DMS79 treated with DMSO at 0.1 percent for 48 hours (cell line): ENCODE results near the gene CHCHD3.
A peak's percentile ranks its signal among the peaks of the same experiment; 100 is the strongest.

Experiments used
- DNase-seq: peaks from one replicate; lab custom pipeline; 2025; lab: John Stamatoyannopoulos, UW

CHCHD3 gene

DNA sequence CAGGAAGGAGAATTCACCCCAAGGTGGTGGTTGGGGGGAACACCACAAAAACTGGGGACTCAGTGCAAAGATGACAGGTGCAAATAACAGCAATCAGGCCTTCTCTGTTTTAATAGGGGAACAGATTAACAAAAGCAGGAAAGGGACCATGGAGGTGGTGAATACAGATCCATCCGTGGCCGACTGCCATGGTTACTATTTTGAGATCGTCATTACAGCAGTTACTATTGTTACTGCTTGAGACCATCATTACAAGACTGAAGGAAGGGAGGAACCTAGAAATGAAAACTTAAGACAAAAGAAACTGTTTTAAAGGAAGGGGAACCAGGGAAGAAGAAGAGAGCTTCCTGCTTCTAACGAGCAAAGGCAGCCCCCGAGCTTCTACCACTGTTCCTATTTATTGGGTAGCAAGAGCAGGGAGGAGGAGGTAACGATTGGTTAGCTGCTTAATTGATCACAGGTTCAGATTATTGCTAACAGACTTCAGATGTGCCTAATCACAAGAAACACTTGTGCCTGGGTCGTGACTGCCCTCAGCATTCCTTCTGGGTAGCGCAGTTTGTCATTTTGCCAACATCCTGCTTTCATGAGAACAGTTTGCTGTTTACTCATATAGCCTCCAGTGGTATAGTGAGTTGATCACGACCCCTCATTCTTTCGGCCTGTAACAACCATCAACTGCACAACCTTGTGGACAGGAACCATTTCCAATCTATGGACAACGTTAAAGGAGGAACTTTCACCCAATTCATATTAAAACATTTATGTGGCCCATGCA, 216.3 kb downstream of the CHCHD3 start:
- DNase-seq = no peak

DNA sequence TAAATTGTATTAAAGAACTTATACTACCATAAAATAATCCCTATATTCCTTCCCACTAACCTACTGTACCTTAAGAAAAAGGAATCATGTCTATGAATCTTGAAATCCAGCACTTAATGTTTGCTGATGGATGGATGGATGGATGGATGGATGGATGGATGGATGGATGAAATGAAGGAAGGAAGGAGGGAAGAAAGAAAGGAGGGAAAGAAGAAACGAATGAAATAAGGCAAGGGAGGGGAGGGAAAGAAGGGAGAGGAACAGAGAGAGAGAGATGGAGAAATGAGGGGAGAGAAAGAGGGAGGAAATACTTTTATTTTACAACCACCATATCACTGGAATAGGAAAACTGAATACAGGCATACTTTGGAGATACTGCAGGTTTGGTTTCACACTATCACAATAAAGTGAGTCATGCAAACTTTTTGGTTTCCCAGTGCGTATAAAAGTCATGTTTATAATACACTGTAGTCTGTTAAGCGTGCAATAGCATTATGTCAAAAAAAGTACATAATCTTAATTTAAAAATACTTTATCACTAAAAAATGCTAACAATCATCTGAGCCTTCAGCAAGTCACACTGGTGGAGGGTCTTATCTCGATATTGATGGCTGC, 219.8 kb downstream of the CHCHD3 start:
- DNase-seq = no peak

DNA sequence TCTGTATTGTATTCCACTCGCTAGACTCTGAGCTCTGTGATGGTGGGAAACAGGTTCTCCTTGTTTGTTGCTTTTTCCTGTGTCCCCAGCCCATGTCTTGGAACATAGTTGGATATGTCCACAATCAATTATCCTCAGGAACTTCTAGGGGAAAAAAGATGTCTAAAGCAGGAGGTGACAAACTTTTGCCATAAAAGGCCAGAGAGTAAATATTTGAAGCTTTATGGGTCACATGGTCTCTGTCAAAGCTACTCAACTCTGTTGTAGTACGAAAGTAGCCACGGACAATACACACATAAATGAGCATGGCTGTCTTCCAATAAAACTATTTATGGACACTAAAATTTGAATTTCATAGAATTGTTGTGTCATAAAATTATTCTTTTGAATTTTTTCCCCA, 220.5 kb downstream of the CHCHD3 start:
- DNase-seq = no peak

DNA sequence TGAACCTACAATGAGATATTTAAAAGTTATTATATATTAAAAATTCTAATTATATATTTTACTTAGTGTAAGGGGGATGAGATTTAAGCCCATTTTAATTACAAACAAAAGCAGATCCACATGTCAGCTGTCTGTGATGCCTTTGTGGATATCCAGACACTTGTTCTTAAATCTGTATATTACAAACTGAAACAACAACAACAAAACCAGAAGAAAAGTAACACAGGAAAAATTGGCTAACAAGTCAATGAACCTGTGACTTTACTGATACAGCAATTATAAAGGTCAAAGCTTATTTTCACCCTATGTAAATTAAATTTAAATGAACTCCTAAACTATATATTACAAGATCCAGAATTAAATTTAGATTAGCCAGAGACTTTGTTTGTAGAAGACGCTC, 222.7 kb downstream of the CHCHD3 start:
- no peak for DNase-seq

DNA sequence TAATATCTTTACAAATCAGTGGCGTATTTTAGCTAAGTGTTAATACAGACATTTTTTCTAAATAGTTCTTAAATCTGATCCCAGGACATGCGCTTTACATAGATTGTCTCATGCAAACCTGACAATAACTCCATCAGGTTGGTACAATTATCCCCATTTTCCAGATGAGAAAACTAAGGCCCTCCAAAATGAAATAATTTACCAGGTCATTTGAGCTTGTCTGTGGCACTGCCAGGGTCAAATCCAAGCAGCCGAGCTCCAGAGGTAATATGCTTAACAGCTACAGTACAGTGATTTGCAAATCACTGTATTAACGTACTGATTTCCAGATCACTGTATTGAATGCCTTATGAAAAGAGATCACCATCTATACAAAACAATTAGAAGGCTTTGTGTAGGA, 223.1 kb downstream of the CHCHD3 start:
- no peak for DNase-seq

DNA sequence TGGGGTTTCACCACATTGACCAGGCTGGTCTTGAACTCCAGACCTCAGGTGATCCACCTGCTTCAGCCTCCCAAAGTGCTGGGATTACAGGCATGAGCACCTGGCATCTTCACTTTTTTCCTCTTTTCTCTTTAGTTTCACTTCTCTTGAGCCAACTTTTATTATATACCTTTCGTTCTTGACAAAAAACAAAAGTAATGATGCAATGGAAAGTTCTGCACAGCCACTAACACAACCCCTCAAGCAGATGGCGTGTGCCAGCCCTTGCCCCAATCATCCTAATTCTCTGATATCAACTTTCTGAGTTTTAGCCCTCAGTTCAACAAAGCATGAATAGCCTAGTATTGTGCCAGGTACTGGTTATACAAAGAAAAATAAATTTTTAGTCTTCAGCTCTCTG, 223.6 kb downstream of the CHCHD3 start:
- DNase-seq = no peak

DNA sequence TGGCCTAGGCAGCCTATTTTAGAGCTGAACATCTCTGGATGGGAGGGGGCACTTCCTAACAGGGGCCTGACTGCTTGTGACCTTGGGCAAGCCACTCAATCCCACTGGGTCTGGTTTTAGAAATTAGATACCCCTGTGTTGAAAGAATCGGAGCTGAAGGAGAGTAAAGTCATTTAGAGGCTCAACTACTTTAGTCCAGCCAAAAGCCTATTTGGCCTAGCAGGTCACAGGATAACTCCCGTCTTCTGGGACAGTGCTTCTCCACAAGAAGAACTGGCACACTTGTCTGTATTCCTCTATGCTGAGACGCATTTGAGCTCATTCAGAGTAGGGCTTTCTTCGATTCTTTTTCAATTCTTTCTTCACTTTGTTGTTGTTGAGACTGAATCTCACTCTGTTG, 224.2 kb downstream of the CHCHD3 start:
- DNase-seq = no peak

DNA sequence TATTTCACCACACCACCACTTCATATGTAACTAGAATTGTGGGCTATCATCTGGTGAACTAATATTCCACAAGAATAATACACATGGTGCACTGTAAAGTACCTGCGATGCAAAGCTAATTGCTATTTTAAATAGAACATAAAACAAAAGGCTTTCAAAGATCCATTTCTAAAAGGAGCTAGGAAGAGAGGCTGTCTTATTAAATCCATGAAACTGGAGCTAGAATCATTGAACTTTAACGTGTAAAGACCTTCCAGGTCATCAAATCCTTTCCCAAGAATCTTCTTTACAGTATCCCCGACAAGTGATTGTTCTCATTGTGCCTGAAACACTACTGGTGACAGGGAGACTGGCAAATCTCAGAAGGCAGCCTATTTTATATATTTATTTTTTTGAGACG, 224.9 kb downstream of the CHCHD3 start:
- DNase-seq = no peak

DNA sequence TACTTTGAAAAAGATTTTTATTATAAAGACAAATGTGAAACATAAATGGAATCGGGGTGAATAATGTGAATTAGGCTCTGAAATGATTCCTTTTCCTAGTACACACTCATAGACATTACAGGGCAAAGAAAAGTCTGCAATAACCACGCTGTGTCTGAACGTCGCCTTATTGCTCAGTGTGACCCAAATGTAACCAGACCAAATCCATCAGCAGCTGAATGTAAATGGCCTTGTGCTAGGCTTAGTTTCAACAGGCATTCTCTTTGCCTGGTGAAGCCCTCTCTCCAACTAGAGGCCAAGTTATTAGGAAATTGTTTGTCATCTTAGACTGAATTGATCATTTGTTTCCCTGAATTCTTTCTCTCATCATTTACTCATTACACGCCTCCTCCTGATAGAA, 225.5 kb downstream of the CHCHD3 start:
- no peak for DNase-seq

DNA sequence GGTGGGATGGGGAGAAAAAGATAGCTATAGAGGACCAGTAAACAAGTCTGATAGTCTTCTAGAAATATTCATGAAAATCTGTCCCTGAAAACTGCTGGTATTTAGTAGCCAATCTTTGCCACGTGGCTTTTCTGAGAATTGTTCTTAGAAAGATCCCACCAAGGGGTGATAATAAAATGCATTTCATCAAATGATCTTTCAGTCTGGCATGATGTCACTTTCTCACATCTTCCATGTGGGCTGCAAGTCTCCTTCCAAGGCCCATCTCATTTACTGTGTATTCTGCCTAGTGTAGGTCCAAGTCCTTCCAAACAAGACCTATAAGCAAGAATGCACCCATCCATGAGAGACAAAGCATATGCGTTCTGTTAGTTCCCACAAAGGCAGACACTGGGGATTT, 226.0 kb downstream of the CHCHD3 start:
- DNase-seq = no peak

DNA sequence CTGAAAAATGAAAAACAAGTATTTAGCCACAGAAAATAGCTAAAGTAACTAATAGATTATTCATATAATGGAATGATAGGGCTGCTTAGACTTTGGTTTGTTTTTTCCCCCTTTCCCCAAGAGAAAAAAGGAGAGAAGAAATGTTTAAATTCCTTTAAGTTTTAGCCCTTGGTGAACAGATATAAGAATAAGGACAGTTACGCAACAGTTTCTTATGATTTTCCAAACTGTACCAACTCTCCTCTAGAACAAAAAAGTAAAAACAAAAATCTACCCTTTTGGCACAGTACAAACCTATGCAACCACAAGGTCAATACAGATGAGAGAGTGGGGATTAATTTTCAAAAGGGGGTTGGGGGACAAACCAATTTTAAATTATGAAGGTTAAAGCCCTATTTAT, 227.7 kb downstream of the CHCHD3 start:
- no peak for DNase-seq

DNA sequence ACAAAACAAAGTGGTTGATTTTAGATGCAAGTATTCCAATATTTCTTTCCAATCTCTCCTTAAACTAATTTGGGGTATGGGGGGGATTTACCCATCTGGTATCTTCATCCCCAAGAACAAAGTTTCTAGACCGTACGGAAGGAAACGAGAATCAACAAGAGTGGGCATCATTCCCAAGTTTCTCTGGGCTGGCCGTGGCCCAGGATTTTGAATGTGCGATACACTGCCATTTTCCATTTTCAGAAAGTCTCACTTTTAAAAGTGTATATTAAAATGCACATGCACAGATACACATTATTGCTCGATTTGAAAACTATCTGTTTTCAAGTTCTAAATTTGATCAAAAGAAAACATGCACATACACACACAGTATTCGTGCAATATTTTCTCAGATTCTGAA, 234.5 kb downstream of the CHCHD3 start:
- DNase-seq = no peak

DNA sequence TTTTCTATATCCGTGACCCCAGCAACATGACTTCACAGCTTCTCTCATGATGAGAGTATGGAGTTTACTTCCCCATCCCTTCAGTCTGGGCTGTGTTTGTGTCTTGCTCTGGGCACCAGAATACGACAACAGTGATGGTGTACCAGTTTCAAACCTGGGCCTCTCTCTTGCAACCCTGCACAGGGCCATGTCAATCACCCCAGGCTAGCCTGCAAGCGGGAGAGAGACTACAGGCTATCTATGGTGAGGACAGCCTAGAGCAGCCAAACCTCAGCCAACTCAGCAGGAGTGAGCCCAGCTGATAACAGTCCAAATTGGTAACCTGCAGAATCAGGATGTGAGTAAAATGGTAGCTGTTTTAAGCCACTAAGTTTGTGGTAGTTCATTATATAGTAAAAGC, 235.8 kb downstream of the CHCHD3 start:
- no peak for DNase-seq

DNA sequence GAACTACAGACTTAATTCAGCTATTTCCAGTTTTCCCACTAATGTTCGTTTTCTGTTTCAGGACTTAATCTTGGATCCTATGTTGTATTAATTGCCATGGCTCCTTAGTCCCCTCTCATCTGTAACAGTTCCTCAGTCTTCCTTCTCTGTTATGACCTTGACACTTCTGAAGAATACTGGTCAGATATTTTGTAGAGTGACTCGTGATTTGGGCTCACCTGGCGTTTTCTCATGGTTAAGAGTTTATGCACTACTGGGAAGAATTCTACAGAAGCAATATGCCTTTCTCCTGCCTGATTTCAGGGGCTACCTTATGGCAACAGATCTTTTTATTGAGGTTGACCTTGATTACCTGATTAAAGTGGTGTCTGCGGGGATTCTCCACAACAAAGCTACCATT, 239.4 kb downstream of the CHCHD3 start:
- DNase-seq = no peak

DNA sequence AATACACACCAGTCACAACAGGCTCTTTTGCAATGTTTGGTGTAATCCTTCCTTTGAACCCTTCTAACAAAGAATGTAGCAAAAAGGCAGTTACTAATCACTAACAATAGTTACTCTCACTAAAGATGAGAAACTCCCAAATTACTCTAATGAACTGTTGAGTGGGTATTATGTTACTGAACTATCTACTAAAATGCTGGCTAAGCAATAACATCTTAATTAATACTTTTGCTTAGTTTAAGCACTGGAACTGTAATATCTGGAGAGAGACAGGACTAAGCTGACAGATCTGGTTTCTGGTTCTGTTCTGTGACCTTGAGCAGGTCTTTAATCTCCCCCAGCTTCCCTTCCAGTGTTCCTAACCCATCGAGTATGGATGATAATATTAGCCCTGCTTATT, 241.7 kb downstream of the CHCHD3 start:
- no peak for DNase-seq

DNA sequence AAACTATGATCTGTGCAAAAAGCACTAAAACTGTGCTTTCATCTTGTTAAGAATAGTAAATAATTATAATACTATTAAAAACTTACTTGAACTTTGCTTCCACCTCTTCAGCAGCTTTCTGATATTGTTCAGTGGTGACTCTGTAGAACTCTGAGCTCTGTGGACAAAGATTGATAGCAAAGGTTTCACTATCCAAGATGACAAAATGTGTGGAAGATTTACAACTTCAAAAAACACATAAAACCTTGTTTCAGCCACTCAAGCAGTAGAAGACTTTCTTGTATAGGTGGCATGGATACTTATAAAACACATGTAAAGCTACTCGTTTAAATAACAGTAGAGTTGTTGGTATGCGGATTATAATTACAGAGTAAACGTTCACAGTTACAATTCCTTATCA, 243.6 kb downstream of the CHCHD3 start:
- DNase-seq = no peak

DNA sequence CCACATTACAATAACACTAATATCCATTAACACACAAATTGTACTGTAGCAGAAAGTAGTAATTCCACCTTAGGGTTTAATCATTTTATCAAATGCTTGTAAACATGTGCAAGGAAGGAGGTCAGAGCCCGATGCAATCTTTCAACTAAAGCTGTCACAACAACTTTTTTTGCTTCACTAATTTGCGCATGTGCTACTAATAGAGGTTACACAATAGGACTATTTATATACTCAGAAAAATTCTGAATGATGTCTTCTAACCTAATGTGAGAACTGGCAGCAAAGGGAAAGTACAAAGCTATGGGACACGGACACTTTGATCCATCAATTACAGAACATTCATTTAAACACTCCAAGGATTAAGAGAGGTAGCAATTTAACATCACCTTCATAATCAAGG, 244.4 kb downstream of the CHCHD3 start:
- no peak for DNase-seq

DNA sequence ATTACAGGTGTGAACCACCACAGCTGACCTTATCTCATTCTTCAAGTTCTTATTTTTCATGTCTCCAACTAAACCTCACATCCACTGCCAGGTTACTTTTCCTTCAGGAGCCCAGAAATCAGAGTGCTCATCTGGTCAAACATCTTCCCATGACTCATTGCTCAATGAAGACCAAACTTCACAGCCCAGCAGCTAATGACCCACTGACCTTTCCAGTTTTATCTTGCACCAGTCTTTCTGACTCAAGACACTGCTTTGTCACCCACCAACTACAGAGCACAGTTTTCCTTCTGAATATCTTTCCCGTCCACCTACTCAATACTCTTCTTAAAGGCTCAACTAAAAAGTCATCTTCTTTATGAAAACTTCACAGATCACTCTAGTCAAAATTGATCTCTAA, 245.1 kb downstream of the CHCHD3 start:
- no peak for DNase-seq

DNA sequence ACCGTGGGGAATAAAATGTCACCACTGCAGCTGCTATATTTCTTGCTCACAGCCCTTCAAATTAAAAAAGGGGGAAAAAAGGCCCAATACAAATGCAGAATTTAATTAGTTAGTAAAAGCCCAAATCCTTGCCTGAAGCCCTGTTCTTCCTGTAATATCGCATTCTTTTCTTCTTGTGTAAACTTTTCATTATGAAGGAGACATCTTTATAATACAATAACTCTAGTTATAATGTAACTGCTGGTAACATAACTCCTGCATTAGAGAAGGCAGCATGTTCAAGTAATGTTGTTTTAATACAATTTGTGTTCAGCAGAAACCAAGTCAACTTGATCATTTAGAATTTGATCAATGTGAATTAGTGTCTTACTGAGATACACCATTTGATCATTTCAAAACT, 250.9 kb downstream of the CHCHD3 start:
- DNase-seq = no peak

DNA sequence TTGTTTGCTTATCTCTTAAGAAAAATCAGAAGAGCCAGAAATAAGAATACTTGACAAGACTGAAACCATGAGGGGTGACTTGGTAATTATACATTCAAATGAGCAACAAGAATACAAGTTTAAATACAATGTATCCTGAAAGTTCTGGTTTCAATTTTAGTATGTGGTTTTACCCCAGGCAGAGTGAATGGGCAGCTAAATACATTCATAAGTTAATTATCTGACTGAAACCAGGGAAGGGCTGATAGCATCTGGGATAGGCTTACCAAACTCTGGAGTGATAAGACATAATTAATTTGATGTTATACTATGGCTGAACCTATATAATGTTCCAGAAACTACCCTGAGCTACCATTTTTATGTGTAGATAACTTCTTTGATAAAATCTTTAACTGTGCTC, 253.4 kb downstream of the CHCHD3 start:
- DNase-seq = no peak

DNA sequence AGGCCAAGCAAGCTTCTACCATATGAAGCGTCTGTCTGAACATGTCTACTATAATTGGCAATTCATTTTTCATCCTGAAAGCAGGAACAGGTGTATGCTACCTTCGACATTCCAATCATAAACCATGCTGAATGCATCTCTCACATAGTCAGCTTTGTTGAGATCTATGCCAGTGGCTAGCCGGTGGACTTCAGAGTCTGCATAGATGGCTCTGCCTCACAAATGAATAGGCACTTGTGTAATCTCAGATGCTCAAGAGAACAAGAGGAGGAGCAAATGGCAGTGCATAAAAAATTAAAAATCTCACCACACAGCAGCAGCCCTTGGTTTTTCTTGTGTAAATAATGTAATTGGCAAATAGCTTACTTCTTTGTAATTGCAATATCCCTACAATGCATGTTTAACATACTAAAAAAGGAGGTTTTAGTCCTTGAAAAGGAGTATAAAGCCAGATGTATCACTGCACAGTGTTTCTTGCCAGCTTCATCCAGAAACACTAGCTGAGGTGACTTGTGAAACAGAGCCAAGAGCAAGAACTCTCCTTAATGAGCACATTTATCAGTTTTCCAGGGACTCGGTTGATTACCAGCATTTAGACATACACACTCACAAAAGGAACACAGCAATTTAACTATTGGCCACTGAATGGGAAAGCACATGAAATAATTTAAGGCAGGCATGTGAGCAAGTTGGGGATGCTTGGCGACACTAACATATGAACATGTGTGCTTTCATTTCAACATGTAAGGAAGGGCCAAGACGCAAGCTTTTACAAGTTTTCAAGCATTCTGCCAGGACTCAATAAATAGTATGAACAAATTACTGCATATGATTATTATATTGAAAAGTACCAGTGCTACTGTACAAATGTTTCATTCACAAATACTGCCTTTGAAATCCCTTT, 255.7 kb downstream of the CHCHD3 start:
- peak; percentile 34 for DNase-seq

DNA sequence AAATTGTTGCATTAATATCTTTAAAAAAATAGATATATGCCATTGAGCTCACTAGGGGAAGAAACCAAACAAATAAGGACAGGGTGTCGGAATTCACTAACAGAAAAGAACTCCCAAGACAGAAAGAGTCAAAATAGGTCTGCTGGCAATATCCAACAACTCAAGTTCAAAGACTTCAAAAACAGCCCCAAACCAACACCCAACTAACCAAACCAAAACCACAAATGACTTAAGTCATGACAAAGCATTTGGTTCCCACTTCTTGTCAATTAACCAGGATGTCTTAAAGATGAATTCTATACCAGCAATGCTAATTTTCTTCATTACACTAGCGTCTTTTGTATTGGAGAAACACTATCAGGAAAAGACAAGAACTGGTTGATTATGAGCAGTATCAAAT, 256.7 kb downstream of the CHCHD3 start:
- DNase-seq = no peak

DNA sequence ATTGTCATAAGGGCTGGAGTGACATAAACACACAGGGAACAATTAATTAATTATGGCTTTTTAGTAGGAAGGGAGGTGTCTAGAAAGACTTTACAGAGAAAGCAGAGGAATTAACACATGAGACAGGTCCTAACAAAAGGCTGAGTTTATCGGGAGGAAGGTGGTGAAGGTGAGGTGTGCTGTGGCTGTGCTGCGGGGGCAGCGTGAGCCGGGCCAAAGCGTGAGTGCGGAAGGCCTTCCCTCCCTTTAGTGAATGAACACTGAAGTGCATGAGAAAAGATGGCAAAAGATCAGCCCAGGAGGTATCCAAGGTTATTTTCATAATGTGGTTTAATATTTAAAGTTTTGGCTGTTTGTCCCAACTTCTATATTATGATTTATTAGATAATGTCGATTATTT, 262.2 kb downstream of the CHCHD3 start:
- no peak for DNase-seq
